Medulla oblongata (tissue), 1 donor: ENCODE results near the gene BZW1.

Experiments
- DNase-seq: peaks from one replicate; pipeline ENCODE4 v3.0.0-alpha.2; 2015; ENCODE audit errors: extremely low spot score

Gene BZW1

DNA sequence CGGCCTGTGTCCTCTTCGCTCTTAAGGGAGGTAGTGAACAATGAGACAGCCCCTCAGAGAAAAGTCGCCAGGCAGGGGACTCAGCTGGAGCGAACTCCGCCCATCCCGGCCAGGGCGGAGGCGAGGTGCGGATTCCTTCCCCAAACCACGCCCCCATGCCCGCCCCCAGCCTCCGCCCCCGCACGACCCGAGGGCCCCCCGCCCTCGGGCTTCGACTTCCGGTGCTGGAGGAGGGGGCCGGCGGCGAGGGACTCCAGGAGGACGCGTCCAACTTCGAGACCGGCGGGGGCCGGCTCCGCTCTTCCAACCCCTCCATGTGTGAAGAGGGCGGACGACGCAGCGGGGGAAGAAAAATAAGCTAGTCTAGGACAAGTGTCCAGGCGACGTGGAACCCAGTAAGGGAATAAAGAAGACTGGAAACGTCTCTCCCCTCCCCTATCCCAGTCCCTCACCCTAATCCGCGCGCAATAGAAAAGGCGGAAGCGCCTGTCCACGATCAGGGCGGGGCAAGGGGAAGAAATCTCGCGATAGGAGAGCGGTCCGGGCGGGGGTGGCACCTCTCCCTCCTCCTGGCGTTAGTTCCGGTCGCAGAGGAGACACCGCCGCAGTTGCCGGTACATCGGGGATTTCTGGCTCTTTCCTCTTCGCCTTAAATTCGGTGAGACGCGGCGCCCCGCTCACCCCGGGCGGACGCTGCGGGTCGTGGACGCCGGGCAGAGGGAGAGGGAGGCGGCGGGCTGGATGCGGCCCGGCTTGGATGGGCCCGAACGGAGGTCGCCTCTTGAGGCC, at the start of gene BZW1:
Gene BZW1 (plus strand): TSS at position 578 of the 789 bp plus-strand sequence. CDS start 1,308 bp downstream, outside the sequence.
- DNase-seq, result peak; percentile 99

GRCh38 chr2:200762127-200762526, 49.6 kb upstream of the BZW1 start:
- no peak for DNase-seq

- no peak for DNase-seq
These were observed 48.3 kb upstream of the BZW1 start for GRCh38 chr2:200763422-200763821.

DNA sequence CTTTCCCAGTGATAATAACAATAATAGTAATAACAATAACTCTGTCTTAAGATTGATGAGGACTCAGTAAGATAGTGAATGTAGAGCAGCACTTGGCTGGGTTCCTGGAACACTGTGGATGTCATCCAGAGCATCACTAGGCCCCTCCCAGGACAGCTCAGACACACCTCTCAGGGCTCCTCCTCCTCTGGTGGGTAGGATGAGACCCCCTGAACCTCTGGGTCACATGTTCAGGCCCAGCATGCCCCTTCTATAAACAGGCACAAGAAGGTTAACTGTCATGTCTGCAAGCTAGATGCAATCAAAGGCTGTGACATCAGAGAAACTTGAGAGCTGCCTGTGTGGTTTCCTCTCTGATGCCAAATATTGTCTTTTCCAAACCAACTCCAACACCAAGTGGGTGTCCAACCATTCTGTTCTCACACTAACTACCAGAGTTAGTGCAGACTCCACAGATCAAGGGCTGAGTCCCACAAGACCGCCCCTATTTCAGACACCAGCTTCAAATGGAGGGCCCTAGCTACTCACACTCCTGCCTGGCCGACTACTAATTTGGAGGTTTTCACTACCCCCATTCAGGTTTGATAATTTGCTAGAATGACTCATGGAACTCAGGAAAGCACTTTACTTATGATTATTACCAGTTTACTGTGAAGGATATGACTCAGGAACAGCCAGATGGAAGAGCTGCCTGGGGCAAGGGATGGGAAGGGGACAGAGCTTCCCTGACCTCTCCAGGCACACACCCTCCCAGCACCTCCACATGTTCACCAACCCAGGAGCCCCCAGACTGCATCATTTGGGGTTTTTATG, 46.4 kb upstream of the BZW1 start:
- no peak for DNase-seq

DNA sequence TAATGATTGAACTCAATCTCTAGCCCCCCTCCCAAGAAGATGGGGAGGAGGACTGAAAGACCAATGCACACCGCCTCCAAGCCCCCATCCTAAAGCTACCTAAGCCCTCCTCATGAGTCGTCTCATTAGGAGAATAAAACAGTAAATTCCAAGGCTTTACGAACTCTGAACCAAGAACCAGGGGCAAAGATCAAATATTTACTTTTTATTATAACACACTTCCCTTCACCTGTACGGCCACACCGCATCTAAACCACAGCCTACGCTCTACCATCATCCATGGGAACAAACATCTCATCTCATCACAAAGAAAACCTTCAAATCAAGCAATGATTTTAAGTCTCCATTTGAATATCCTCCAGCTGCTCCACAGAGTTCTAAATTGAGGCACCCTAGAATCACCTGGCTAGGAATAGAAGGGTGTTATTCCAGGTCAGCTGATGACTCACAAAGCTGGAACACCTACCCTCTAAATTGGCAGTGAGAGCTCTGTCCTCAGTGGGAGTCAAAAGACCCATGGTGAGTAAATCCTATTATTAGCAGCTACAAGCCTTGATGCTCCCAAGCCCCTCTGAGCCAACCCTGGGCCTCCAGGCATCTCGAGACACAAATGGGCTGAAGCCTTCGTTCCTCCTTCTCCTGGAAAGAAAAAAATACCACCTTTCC, 45.6 kb upstream of the BZW1 start:
- DNase-seq, result no peak

- no peak for DNase-seq
These were observed 44.4 kb upstream of the BZW1 start for GRCh38 chr2:200767111-200767885.

DNA sequence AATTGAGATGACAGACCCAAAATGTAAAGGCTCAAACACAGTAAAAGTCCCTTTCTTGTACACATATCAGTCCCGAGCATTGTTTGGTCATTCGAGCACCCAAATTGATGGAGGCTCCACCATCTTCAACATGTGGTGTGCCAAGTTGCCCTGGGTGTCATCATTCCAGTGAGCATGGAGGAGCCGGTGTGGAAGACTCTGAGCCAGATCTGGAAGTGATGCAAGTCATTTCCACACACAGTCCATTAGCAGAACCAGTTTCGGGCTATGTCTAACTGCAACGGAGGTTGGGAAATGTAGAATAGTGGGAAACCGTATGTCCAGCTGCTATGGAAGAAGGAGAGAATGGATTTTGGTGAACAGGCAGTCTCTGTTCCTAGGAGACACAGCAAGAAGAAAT, 40.9 kb upstream of the BZW1 start:
- no peak for DNase-seq

- no peak for DNase-seq
These were observed 39.1 kb upstream of the BZW1 start for GRCh38 chr2:200772620-200773019.

- no peak for DNase-seq
These were observed 38.6 kb upstream of the BZW1 start for GRCh38 chr2:200773083-200773482.

GRCh38 chr2:200774920-200775319, 36.8 kb upstream of the BZW1 start:
- no peak for DNase-seq

DNA sequence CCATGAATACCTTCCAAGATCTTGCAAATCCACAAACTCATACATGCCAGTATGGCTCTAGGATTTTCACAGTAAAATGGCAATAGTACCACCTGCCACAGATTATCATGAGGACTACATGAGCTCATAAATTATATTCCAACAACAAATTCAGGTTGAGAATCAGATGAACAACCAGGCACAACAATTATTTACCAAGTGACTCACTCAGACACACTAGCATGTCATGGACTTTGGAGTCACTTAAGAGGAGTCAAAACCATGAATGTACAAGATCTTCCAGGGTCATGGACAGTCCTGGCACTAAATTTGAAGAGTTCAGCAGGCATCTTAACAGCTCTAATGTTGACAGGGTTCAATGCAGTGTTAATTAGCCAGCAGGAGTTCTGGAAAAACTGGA, 34.4 kb upstream of the BZW1 start:
- no peak for DNase-seq

DNA sequence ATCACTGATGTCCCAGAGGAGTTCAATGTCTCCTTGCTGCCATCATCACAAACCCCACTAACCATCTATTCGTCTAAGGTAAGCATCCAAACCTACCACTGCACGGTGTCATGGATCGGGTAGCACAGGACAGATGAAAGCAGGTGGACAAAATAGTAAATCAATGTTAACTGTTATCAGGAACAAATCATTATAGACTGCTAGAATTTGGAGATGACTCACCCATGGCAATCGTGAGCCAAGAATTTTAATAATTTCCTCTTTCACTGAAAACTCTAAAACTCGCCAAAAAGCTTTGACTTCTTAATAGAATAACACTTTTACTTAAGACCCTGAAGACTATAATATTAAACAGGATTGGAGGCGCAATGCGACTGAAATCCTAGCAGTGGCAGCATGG, 33.7 kb upstream of the BZW1 start:
- DNase-seq, result no peak

- DNase-seq, result no peak
These were observed 32.5 kb upstream of the BZW1 start for GRCh38 chr2:200779214-200779613.

- no peak for DNase-seq
These were observed 30.1 kb upstream of the BZW1 start for GRCh38 chr2:200781616-200782015.

- DNase-seq, result no peak
These were observed 29.5 kb upstream of the BZW1 start for GRCh38 chr2:200782251-200782650.

DNA sequence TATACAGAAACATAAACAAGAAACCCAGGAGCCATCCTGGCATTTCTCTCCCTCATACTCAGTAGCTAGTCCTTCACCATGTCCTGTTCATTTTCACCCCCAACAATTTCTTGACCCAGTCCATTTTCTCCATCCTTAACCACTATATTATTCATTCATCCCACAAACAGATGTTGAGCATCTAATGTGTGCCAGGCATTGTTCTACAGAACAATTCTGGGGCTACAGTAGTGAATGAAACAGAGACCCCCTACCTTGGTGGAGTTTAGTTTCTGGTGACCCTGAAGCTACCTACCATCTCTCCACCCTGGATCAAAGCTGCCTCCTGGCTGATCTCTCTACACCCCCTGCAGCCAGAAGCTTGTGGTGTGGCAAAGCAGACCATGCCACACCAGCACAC, 27.5 kb upstream of the BZW1 start:
- no peak for DNase-seq

DNA sequence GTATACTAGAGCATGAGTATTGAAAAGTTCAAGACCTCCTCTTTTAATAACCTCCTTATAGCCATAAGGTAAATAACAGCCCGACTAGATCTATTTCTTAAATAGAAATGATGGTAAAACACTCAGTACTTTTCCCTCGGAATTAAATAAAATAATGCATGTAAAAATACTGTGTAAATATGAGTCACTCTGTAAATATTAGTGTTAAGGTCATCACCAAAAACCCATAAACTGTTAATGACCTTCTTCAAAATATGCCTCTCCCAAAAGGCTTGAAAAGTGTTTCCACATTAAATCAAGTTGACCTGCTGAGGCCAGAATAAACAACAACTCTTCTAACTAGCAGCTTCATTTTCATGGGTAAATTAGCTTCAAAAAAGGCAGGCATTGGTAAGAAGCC, 25.3 kb upstream of the BZW1 start:
- no peak for DNase-seq

GRCh38 chr2:200786826-200787225, 24.9 kb upstream of the BZW1 start:
- no peak for DNase-seq

- DNase-seq, result no peak
These were observed 24.2 kb upstream of the BZW1 start for GRCh38 chr2:200787351-200788120.

DNA sequence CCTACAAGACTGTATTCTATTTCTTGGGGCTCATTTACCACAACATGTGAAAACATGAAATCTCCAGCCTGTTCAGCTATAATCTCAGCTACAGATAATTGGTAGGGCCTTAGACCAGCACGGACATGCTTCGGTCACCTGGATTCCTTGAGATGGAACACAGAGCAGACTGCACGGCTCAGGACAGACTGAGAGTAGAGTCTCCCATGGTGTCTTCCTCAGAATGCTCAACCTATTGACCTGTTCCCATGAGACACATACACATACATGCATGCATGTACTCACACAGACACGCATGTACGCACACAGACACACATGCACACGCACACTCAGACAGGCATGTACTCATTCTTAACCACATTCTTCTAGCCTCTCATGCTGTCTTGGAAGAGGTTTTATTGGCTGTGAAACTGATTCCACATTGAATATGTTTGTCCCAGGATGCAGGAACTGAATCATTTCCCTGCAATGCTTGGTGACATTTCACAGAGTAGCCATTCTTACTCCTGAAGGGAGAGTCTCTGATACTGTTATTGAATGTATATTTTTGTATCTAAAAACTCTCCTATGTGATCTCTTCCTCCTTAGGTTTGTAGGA, 23.5 kb upstream of the BZW1 start:
- DNase-seq, result no peak

DNA sequence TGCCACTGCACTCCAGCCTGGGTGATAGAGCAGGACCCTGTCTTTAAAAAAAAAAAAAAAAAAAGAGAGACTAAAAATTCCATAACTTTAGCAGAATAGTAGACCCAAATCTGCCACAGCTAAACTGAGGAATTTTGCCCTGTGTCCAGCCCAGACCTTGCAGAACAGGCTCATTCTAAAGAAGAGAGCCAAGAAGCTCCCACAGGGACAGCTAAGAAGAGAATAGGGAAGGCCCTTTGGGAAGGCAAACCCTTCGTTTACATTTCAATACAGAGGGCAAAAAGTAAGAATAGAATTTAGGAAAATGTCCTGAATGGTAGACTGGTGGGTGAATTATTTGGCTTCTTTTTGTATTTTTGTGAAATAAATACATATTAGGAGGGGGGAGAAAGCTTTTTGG, 21.5 kb upstream of the BZW1 start:
- no peak for DNase-seq
